H9 (cell line): Measurements from ENCODE around the gene OR2G3. TPM values are rescaled to one million over a fixed set of nuclear protein-coding genes. Genes with fewer than 3 reads are reported as not detected.

ENCODE experiments used
- DNase-seq: peaks from one replicate; pipeline ENCODE4 v3.0.0-alpha.2; 2017
- H2AFZ ChIP-seq: one replicate; pipeline ENCODE4 v1.6.1; 2013; ENCODE audit warnings: mild to moderate bottlenecking, low read length, control low read depth, moderate library complexity
- H2AK5ac ChIP-seq: 2 replicates; pipeline ENCODE4 v1.6.1; 2013; ENCODE audit warnings: low read length, control low read depth, mixed read lengths; ENCODE audit not compliant: insufficient read length
- H2BK120ac ChIP-seq: one replicate; pipeline ENCODE4 v1.6.1; 2013; ENCODE audit warnings: low read depth, mild to moderate bottlenecking, low read length, control low read depth, inconsistent platforms; ENCODE audit not compliant: poor library complexity, severe bottlenecking
- H2BK12ac ChIP-seq: 2 replicates; pipeline ENCODE4 v1.6.1; 2013; ENCODE audit warnings: low read length, control low read depth, mixed read lengths, low read depth; ENCODE audit not compliant: insufficient read length
- H2BK15ac ChIP-seq: 2 replicates; pipeline ENCODE4 v1.6.1; 2013; ENCODE audit warnings: low read depth, low read length, control low read depth
- H2BK20ac ChIP-seq: one replicate; pipeline ENCODE4 v1.6.1; 2013; ENCODE audit warnings: low read depth, mild to moderate bottlenecking, low read length, control low read depth, inconsistent platforms; ENCODE audit not compliant: poor library complexity, severe bottlenecking
- H2BK5ac ChIP-seq: 2 replicates; pipeline ENCODE4 v1.6.1; 2013; ENCODE audit warnings: low read length, control low read depth, mixed read lengths; ENCODE audit not compliant: insufficient read length
- H3K14ac ChIP-seq: 2 replicates; pipeline ENCODE4 v1.6.1; 2013; ENCODE audit warnings: low read length, control low read depth; ENCODE audit not compliant: insufficient read depth
- H3K18ac ChIP-seq: 2 replicates; pipeline ENCODE4 v1.6.1; 2013; ENCODE audit warnings: low read depth, mild to moderate bottlenecking, mixed read lengths, low read length, control low read depth; ENCODE audit not compliant: insufficient read length
- H3K23ac ChIP-seq: 2 replicates; pipeline ENCODE4 v1.6.1; 2013; ENCODE audit warnings: low read length, control low read depth, mixed read lengths, low read depth; ENCODE audit not compliant: insufficient read length
- H3K23me2 ChIP-seq: 2 replicates; pipeline ENCODE4 v1.6.1; 2013; ENCODE audit warnings: low read depth, mild to moderate bottlenecking, mixed read lengths, low read length, control low read depth; ENCODE audit not compliant: insufficient read length, poor library complexity, severe bottlenecking
- H3K27ac ChIP-seq: 2 replicates; pipeline ENCODE4 v1.5.1; 2013; ENCODE audit warnings: low read length, control low read depth, mixed read lengths, low read depth; ENCODE audit not compliant: insufficient read length
- H3K27me3 ChIP-seq: 2 replicates; pipeline ENCODE4 v1.6.1; 2013; ENCODE audit warnings: low read length, control low read depth, inconsistent platforms; ENCODE audit not compliant: insufficient read depth
- H3K4ac ChIP-seq: 2 replicates; pipeline ENCODE4 v1.6.1; 2013; ENCODE audit warnings: low read depth, mild to moderate bottlenecking, control low read depth, inconsistent platforms, low read length, moderate library complexity
- H3K4me1 ChIP-seq: 2 replicates; pipeline ENCODE4 v1.6.1; 2013; ENCODE audit warnings: low read length, control low read depth, inconsistent platforms; ENCODE audit not compliant: insufficient read depth
- H3K4me2 ChIP-seq: 2 replicates; pipeline ENCODE4 v1.6.1; 2013; ENCODE audit warnings: low read length, control low read depth, mixed read lengths; ENCODE audit not compliant: insufficient read length, insufficient read depth
- H3K56ac ChIP-seq: 2 replicates; pipeline ENCODE4 v1.6.1; 2013; ENCODE audit warnings: low read depth, mild to moderate bottlenecking, mixed read lengths, low read length, control low read depth; ENCODE audit not compliant: insufficient read length
- H3K79me1 ChIP-seq: 2 replicates; pipeline ENCODE4 v1.6.1; 2013; ENCODE audit warnings: low read depth, mild to moderate bottlenecking, moderate library complexity, low read length, control low read depth, inconsistent platforms; ENCODE audit not compliant: insufficient read depth, poor library complexity, severe bottlenecking
- H3K79me2 ChIP-seq: 2 replicates; pipeline ENCODE4 v1.6.1; 2013; ENCODE audit warnings: low read length, control low read depth, inconsistent platforms; ENCODE audit not compliant: insufficient read depth
- H3K9ac ChIP-seq: 2 replicates; pipeline ENCODE4 v1.6.1; 2013; ENCODE audit warnings: low read length, control low read depth, mixed read lengths; ENCODE audit not compliant: insufficient read length; ENCODE audit errors: extremely low read depth
- H3K9me3 ChIP-seq: one replicate; pipeline ENCODE4 v1.6.1; 2013; ENCODE audit warnings: low read depth, low read length, inconsistent platforms; ENCODE audit not compliant: control insufficient read depth
- H3T11ph ChIP-seq: one replicate; pipeline ENCODE4 v1.6.1; 2013; ENCODE audit warnings: mild to moderate bottlenecking, low read length, control low read depth, inconsistent platforms
- H4K20me1 ChIP-seq: one replicate; pipeline ENCODE4 v1.6.1; 2013; ENCODE audit not compliant: control insufficient read depth, insufficient read length, insufficient read depth
- H4K5ac ChIP-seq: 2 replicates; pipeline ENCODE4 v1.6.1; 2013; ENCODE audit warnings: low read depth, mild to moderate bottlenecking, mixed read lengths, low read length, control low read depth; ENCODE audit not compliant: insufficient read length
- H4K8ac ChIP-seq: replicated peaks from 2 replicates; pipeline ENCODE4 v1.6.1; 2013; ENCODE audit warnings: low read length, control low read depth, mixed read lengths, low read depth; ENCODE audit not compliant: insufficient read length
- H4K91ac ChIP-seq: 2 replicates; pipeline ENCODE4 v1.6.1; 2013; ENCODE audit warnings: low read depth, mild to moderate bottlenecking, moderate library complexity, mixed read lengths, low read length, control low read depth; ENCODE audit not compliant: insufficient read length
- H3K27ac Mint-ChIP-seq, 3 experiments: 2 replicates in 2 of 3; 3 replicates in 1 of 3; pipeline ENCODE4 v1.8.0; 2020 to 2021; ENCODE audit warnings: mixed read lengths in 3 of 3, mild to moderate bottlenecking in 1 of 3, moderate library complexity in 1 of 3
- H3K27me3 Mint-ChIP-seq: 2 replicates; pipeline ENCODE4 v1.8.0; 2021; ENCODE audit warnings: low read depth, mild to moderate bottlenecking, moderate library complexity, mixed read lengths
- H3K36me3 Mint-ChIP-seq, 3 experiments: 2 replicates in 2 of 3; 3 replicates in 1 of 3; pipeline ENCODE4 v1.8.0; 2020 to 2021; ENCODE audit warnings: low read depth in 3 of 3, mixed read lengths in 3 of 3; ENCODE audit not compliant: insufficient read depth in 1 of 3
- H3K4me1 Mint-ChIP-seq, 2 experiments: 2 replicates each; pipeline ENCODE4 v1.8.0; 2020; ENCODE audit warnings: mixed read lengths in 2 of 2
- H3K4me3 Mint-ChIP-seq, 2 experiments: 2 replicates in 1 of 2; 3 replicates in 1 of 2; pipeline ENCODE4 v1.8.0; 2020 to 2021; ENCODE audit warnings: mild to moderate bottlenecking in 2 of 2, mixed read lengths in 2 of 2, moderate library complexity in 1 of 2
- H3K9me3 Mint-ChIP-seq, 2 experiments: 2 replicates in 1 of 2; 3 replicates in 1 of 2; pipeline ENCODE4 v1.8.0; 2020; ENCODE audit warnings: mild to moderate bottlenecking in 2 of 2, mixed read lengths in 2 of 2, moderate library complexity in 1 of 2
- CTCF ChIP-seq: fragments of 200-600 bp; sonication (generic); conservative IDR thresholded peaks from 3 replicates; pipeline ENCODE4 v1.8.0; 2021; ENCODE audit warnings: antibody characterized with exemption, mild to moderate bottlenecking
- WGBS: extraction: QIAGEN DNeasy Blood & Tissue Kit; methylation state at CpG from one replicate; pipeline ENCODE4 v1.1.7; 2013; ENCODE audit warnings: missing lambda C conversion rate, low lambda C conversion rate, mixed read lengths; ENCODE audit not compliant: insufficient read length; ENCODE audit errors: extremely low coverage; 5-methylcytosine and 5-hydroxymethylcytosine counted together
- total RNA-seq: library from RNA; stranded (reverse); gene quantifications from 2 replicates; pipeline ENCODE4 v1.2.1, GENCODE V29; 2021

Gene OR2G3
- total RNA-seq, 1 experiment from 2014 or later, result not detected

GRCh38 chr1:247578946-247579460 lies 26.4 kb upstream of the OR2G3 start:
- H3K27ac Mint-ChIP-seq, result no peak overlapping the region

More at GRCh38 chr1:247578946-247579460, 26.4 kb upstream of the OR2G3 start:
- H3K18ac ChIP-seq, result no peak overlapping the region
- H2AFZ ChIP-seq, result no peak overlapping the region
- no peak overlapping the region for H3K14ac ChIP-seq
- no peak overlapping the region for H2BK5ac ChIP-seq
- H4K91ac ChIP-seq, result no peak overlapping the region
- H3K23ac ChIP-seq, result no peak overlapping the region
- H2BK20ac ChIP-seq, result no peak overlapping the region
- H3K27me3 ChIP-seq, result no peaks in the 10 kb centered on the region
- no peaks in the 10 kb centered on the region for H3K9me3 ChIP-seq
- no peak overlapping the region for H2AK5ac ChIP-seq
- H3K4me1 ChIP-seq, result no peaks in the 10 kb centered on the region
- no peak overlapping the region for H3T11ph ChIP-seq
- H3K79me2 ChIP-seq, result no peaks in the 10 kb centered on the region
- H3K9me3 Mint-ChIP-seq, result no peaks in the 10 kb centered on the region
- H2BK120ac ChIP-seq, result no peak overlapping the region
- H3K9ac ChIP-seq, result no peak overlapping the region
- no peak overlapping the region for H2BK15ac ChIP-seq
- no peaks in the 10 kb centered on the region for H3K79me1 ChIP-seq
- H4K5ac ChIP-seq, result no peak overlapping the region
- no peak overlapping the region for H3K4me2 ChIP-seq
- no peaks in the 10 kb centered on the region for H3K36me3 Mint-ChIP-seq
- no peak for DNase-seq
- WGBS, result no CpG with 5 or more reads among the region's 5 CpGs
- no peak overlapping the region for H3K4ac ChIP-seq
- no peak overlapping the region for H3K4me3 Mint-ChIP-seq
- peaks cover 2% of the 10 kb centered on the region; the same call in 1 of the 2 replicates for H3K27me3 Mint-ChIP-seq
- H3K56ac ChIP-seq, result no peak overlapping the region
- TF ChIP-seq CTCF, result no peak
- no peaks in the 10 kb centered on the region for H3K23me2 ChIP-seq
- H3K4me1 Mint-ChIP-seq, result no peaks in the 10 kb centered on the region
- H4K8ac ChIP-seq, result no peak overlapping the region
- H2BK12ac ChIP-seq, result no peak overlapping the region
- no peaks in the 10 kb centered on the region for H4K20me1 ChIP-seq
- H3K27ac ChIP-seq, result no peak overlapping the region
